GM19043 (cell line): ENCODE results near the gene MAPK13.
"Not testable (repeated sequence)": the region's sequence is repeated elsewhere in the genome, so short reads cannot be mapped to it uniquely, and the experiment has no call there.

Source experiments
- ATAC-seq: cut with Tn5 transposase; IDR thresholded peaks from one replicate; pipeline ENCODE4 v1.9.1; 2021; ENCODE audit warnings: low read depth; ENCODE audit not compliant: unreplicated experiment

The MAPK13 gene

GRCh38 chr6:36129941-36130666 is at the start of gene MAPK13:
MAPK13 (plus strand) TSS chr6:36130513; CDS start chr6:36130583, 70 bp downstream.
- ATAC-seq, result no peak

DNA sequence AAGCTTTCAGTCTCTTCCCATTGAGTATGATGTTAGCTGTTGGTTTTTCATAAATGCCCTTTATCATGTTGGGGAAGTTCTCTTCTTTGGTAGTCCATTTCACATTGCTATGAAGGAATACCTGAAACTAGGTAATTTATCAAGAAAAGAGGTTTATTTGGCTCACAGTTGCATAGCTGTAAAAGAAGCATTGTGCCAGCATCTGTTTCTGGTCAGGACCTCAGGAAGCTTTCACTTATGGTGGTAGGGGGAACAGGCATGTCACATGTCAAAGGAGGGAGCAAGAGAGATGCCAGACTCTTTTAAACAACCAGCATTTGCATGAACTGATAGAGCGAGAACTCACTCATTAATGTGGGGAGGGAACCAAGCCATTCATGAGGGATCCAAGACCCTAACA is 48.0 kb upstream of the MAPK13 start:
- no peak for ATAC-seq

DNA sequence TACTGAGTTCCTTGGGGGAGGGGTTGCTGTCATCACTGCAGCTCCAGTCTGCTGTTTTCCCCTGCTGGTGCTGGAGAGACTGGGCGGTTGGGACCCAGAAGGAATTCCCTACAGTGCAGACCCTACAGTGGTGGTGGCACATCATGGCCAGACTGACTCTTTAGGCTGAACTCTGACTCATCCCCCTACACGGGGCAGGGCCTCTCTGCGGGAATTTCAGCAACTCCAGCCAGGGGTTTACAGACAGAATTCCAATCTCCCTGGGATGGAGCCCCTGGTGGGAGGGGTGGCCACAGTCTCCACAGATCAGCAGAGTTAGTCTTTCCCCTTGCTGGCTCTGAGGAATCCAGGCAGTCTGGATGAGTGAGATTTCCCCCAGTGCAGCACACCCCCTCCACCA is 46.9 kb upstream of the MAPK13 start:
- no peak for ATAC-seq

DNA sequence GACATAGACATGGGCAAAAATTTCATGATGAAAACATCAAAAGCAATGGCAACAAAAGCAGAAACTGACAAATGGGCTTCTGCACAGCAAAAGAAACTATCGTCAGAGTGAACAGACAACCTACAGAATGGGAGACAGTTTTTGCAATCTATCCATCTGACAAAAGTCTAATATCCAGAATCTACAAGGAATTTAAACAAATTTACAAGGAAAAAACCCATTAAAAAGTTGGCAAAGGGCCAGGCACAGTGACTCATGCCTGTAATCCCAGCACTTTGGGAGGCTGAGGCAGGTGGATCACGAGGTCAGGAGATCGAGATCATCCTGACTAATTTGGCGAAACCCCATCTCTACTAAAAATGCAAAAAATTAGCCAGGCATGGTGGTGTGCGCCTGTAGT is 42.1 kb upstream of the MAPK13 start:
- ATAC-seq, result not testable (repeated sequence)

DNA sequence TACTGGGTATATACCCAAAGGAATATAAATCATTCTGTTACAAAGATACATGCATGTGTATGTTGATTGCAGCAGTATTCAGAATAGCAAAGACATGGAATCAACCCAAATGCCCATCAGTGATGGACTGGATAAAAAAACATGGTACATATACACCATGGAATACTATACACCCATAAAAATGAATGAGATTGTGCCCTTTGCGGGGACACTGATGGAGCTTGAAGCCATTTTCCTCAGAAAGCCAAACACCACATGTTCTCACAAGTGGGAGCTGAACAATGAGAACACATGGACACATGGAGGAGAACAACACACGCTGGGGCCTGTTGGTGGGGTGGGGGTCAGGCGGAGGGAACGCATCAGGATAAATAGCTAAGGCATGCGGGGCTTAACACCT is 41.3 kb upstream of the MAPK13 start:
- ATAC-seq, result no peak

GRCh38 chr6:36094238-36094637 is 36.1 kb upstream of the MAPK13 start:
- ATAC-seq, result no peak

GRCh38 chr6:36094753-36095496 is 35.4 kb upstream of the MAPK13 start:
- no peak for ATAC-seq

DNA sequence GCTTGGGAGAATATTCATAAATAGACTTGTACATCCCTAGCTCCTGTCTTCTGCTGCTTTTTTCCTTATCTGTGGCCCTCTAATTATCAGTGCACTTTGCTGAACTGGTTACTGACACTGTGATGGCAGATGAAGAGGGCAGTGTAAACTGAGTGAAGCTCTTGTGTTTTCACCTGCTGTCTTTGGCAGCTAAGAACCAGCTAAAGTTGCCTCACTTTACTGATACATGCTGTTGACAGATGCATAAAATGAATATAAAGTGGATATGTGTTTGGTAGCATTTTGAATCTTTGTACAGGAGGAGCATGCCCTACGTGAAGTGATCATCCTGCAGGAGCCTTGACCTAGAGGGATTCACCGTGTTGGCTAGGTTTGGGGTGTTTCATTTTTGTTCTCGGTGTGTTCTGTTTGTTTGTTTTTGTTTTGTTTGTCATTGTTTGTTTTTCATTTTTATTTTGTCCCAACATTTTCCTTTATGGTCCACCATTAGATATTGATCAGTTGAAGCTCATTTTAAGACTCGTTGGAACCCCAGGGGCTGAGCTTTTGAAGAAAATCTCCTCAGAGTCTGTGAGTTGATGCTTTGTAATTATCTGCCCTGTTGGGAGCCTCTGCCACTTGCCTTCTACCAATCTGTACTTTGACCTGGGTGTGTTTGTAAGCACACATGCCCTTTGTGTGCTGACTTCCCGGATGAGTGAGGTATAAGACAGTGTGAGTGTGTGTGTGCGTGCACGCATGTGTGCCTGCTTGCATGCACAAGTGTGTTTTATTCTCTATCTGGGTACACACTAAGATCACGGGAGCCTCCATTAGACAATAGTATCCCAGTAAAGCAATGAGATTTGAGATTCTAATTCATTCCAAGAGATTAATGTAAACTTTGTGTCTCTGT is 34.6 kb upstream of the MAPK13 start:
- ATAC-seq, result no peak

GRCh38 chr6:36098253-36098919 is 31.9 kb upstream of the MAPK13 start:
- ATAC-seq, result no peak

- no peak for ATAC-seq
Measured at GRCh38 chr6:36098920-36099647, 31.2 kb upstream of the MAPK13 start.

GRCh38 chr6:36099869-36100483 is 30.3 kb upstream of the MAPK13 start:
- no peak for ATAC-seq

DNA sequence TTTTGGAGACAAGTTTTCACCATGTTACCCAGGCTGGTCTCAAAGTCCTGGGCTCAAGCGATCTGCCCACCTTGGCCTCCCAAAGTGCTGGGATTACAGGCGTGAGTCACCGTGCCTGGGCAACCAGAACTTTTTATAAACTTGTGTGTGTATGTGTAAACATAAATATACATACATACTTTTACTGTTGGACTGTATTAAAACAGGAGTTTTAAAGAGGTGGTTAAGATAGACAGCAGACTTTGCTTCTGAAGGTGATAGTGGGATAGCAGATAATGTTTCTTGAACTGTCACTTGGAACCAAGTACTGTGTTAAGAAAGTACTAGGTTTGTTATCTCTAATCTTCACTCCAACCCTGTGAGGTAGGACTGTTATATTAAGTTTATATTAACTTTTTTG is 28.6 kb upstream of the MAPK13 start:
- ATAC-seq, result no peak

DNA sequence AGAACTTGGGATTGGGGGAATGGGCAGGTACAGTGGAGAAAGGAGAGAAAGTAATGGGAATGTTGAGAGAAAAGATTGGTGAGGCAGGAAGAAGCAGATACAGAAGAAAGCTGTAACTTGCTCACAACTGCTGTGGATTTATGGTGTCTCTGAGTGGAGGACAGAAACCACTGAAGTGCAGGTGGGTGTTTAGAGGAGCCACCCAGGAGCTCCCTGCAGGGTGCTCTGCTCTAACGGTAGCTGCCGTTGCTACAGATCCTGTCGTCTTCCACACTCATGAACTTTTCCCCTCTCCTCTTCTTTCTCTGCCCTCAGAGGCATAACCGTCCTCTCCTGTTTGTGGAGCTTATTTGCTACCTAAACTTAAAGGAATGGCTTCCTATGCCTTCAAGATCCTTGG is 27.5 kb upstream of the MAPK13 start:
- no peak for ATAC-seq

DNA sequence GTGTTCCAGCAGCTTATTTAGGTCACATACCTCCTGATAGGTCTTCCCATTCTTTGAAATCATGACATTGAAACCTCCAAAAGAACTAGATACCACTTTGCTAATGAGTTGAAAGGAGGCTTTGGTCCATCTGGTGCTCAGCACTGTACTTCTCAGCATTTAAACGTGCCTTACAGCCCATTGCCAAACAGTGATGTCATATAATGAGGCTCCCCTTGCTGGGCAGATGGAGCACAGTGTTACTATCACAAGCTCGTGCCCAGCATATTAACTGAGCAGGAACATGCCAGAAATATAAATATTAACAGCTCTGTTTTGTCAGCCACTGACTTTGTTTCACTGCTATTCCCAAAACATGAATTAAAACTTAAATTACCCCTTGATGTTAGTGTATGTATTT is 25.5 kb upstream of the MAPK13 start:
- ATAC-seq, result no peak

DNA sequence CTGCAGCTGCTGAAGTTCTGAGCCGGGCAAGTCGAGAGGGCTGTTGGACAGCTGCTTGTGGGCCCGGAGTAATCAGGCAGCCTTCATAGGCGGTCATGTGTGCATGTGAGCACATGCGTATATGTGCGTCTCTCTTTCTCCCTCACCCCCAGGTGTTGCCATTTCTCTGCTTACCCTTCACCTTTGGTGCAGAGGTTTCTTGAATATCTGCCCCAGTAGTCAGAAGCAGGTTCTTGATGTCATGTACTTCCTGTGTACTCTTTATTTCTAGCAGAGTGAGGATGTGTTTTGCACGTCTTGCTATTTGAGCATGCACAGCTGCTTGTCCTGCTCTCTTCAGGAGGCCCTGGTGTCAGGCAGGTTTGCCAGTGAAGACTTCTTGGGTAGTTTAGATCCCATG is 21.2 kb upstream of the MAPK13 start:
- no peak for ATAC-seq

DNA sequence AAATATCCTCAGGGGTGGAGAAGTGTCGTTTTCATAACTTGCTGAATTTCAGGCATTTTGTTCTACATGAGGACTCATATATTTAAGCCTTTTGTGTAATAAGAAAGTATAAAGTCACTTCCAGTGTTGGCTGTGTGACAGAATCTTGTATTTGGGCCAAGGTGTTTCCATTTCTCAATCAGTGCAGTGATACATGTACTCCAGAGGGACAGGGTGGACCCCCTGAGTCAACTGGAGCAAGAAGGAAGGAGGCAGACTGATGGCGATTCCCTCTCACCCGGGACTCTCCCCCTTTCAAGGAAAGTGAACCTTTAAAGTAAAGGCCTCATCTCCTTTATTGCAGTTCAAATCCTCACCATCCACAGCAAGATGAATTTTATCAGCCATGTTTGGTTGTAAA is 20.3 kb upstream of the MAPK13 start:
- no peak for ATAC-seq

- no peak for ATAC-seq
Measured at GRCh38 chr6:36110863-36111262, 19.4 kb upstream of the MAPK13 start.

GRCh38 chr6:36111526-36111925 is 18.8 kb upstream of the MAPK13 start:
- ATAC-seq, result no peak

DNA sequence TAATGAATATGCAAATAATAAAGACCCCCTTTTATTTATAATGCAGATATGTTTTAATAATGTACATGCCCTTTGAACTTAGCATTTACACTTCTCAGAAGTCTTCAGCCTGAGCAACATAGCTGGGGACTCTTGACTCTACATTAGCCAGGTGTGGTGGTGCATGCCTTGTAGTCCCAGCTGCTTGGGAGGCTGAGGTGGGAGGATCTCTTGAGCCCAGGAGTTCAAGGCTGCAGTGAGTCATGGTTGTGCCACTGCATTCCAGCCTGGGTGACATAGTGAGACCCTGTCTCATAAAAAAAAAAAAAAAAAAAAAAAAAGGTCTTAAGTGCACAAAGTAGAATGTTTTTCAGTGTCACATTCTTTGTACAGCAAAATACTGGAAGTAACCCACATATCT is 17.3 kb upstream of the MAPK13 start:
- no peak for ATAC-seq

- ATAC-seq, result no peak
Measured at GRCh38 chr6:36113703-36114102, 16.6 kb upstream of the MAPK13 start.
